Sigmoid colon (tissue), 7 donors: ENCODE measurements around the gene SMIM36. TPM values are rescaled to one million over a fixed set of nuclear protein-coding genes. Genes with fewer than 3 reads are reported as not detected.
A peak's percentile ranks its signal among the peaks of the same experiment; 100 is the strongest.

Experiments used
- DNase-seq: peaks from one replicate; pipeline ENCODE4 v3.0.0-alpha.2; 2019
- H3K27ac ChIP-seq, 4 donors: fragments of 200-600 bp; sonication (generic); one replicate each; pipeline ENCODE4 v1.5.1; 2016 to 2019; ENCODE audit warnings: mild to moderate bottlenecking in 1 of 4
- H3K27me3 ChIP-seq, 3 donors: fragments of 200-600 bp; sonication (generic); one replicate each; pipeline ENCODE4 v1.5.1; 2019; ENCODE audit warnings: mild to moderate bottlenecking in 1 of 3
- H3K36me3 ChIP-seq, 4 donors: fragments of 200-600 bp; sonication (generic); one replicate each; pipeline ENCODE4 v1.5.1; 2016 to 2019
- H3K4me1 ChIP-seq, 4 donors: fragments of 200-600 bp; sonication (generic); one replicate each; pipeline ENCODE4 v1.5.1; 2017 to 2019
- H3K4me3 ChIP-seq, 4 donors: fragments of 200-600 bp; sonication (generic); one replicate each; pipeline ENCODE4 v1.5.1; 2017 to 2019; ENCODE audit warnings: mild to moderate bottlenecking in 2 of 4, moderate library complexity in 1 of 4
- H3K9me3 ChIP-seq, 4 donors: fragments of 200-600 bp in 3 of 4; sonication (generic) in 3 of 4; one replicate each; pipeline versions ENCODE4 v1.5.1 to v1.6.1; 2013 to 2019
- EP300 ChIP-seq, 4 donors: sonication (generic); formaldehyde crosslinking; IDR thresholded peaks; one replicate each; pipeline ENCODE4 v1.6.1; 2017; ENCODE audit warnings: antibody characterized with exemption in 4 of 4
- POLR2A ChIP-seq, 2 donors: fragments of 450-650 bp; IDR thresholded peaks; one replicate each; pipeline ENCODE4 v1.6.1; 2016; ENCODE audit warnings: antibody characterized with exemption in 2 of 2, mild to moderate bottlenecking in 2 of 2, moderate library complexity in 2 of 2
- POLR2AphosphoS5 ChIP-seq, 4 donors: sonication (generic); formaldehyde crosslinking; IDR thresholded peaks; one replicate each; pipeline ENCODE4 v1.6.1; 2017; ENCODE audit warnings: antibody characterized with exemption in 4 of 4
- WGBS, 2 donors: extraction: QIAGEN DNeasy Blood & Tissue Kit; methylation state at CpG; one replicate each; pipeline ENCODE4 v1.1.7; 2013; 5-methylcytosine and 5-hydroxymethylcytosine counted together
- intact Hi-C: fragments of 100-400 bp; cut with DNase I; formaldehyde crosslinking; loops from one replicate; pipeline ENCODE4 v1.15.1; 2023
- polyA plus RNA-seq, 3 donors: library from polyadenylated mRNA; stranded (reverse); fragments of 200-250 nt; gene quantifications; one replicate each; pipeline ENCODE4 v1.2.3, GENCODE V29; 2013
- total RNA-seq, 4 donors: library from RNA; depleted of rRNA; stranded (reverse); fragments of >200 nt; gene quantifications; one replicate each; pipeline ENCODE4 v1.1.0, GENCODE V29; 2016
- TF ChIP-seq, protein P1 (sequence below), 4 experiments: fragments of 450-650 bp in 3 of 4; fragments of 200-600 bp in 1 of 4; IDR thresholded peaks; one replicate each; pipeline ENCODE4 v1.5.1; 2016 to 2019; ENCODE audit warnings: antibody characterized with exemption in 4 of 4, mild to moderate bottlenecking in 3 of 4, moderate library complexity in 2 of 4
- donor health status: healthy with polysubstance abuse.
- donor health status: Bipolar disorder and iron deficiency.
- donor health status: healthy.

SMIM36 gene
- total and polyA plus RNA-seq, 7 donors, result not detected

DNA sequence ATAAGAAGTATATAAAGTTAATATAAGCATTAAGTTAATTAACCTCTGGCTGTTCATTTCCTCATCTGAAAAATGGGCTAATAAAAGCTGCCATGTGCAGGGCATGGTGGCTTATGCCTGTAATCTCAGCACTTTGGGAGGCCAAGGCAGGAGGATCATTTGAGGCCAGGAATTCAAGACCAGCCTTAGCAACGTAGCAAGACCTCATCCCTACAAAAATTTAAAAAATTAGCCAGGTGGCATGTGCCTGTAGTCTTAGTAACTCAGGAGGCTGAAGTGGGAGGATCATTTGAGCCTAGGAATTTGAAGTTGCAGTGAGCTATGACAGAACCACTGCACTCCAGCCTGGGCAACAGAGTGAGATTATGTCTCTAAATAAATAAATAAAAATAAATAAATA, 49.0 kb downstream of the SMIM36 start:
- H3K4me1 ChIP-seq, result no peaks in the 10 kb centered on the region
- no peak for DNase-seq
- H3K4me3 ChIP-seq, result no peak overlapping the region
- H3K9me3 ChIP-seq, result no peaks in the 10 kb centered on the region
- TF ChIP-seq POLR2A (IDR thresholded peaks at IDR 0.05) (no peak), POLR2AphosphoS5 (IDR thresholded peaks at IDR 0.05) (no peak), EP300 (IDR thresholded peaks at IDR 0.05) (no peak)
- TF ChIP-seq, protein P1, sequence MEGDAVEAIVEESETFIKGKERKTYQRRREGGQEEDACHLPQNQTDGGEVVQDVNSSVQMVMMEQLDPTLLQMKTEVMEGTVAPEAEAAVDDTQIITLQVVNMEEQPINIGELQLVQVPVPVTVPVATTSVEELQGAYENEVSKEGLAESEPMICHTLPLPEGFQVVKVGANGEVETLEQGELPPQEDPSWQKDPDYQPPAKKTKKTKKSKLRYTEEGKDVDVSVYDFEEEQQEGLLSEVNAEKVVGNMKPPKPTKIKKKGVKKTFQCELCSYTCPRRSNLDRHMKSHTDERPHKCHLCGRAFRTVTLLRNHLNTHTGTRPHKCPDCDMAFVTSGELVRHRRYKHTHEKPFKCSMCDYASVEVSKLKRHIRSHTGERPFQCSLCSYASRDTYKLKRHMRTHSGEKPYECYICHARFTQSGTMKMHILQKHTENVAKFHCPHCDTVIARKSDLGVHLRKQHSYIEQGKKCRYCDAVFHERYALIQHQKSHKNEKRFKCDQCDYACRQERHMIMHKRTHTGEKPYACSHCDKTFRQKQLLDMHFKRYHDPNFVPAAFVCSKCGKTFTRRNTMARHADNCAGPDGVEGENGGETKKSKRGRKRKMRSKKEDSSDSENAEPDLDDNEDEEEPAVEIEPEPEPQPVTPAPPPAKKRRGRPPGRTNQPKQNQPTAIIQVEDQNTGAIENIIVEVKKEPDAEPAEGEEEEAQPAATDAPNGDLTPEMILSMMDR (IDR thresholded peaks at IDR 0.05), result no peak
- H3K36me3 ChIP-seq, result no peaks in the 10 kb centered on the region
- H3K27me3 ChIP-seq, result no peaks in the 10 kb centered on the region
- WGBS, 2 donors, result 83 to 90% methylated on average over 1 of the region's 1 CpG
- no peak overlapping the region for H3K27ac ChIP-seq
- intact Hi-C loops, result no loop called here

GRCh38 chr17:55458978-55459377, 52.3 kb downstream of the SMIM36 start:
- no peak overlapping the region for H3K27ac ChIP-seq
- intact Hi-C loops, result no loop called here
- H3K9me3 ChIP-seq, result no peaks in the 10 kb centered on the region
- H3K36me3 ChIP-seq, result no peaks in the 10 kb centered on the region
- H3K4me1 ChIP-seq, result peaks cover 0 to 17% (median 17%) of the 10 kb centered on the region in 4 donors
- no peak for DNase-seq
- 85 to 87% methylated on average over 7 of the region's 7 CpGs for WGBS, 2 donors
- no peaks in the 10 kb centered on the region for H3K27me3 ChIP-seq
- TF ChIP-seq, protein P1 (IDR thresholded peaks at IDR 0.05), result no peak
- TF ChIP-seq POLR2AphosphoS5 (IDR thresholded peaks at IDR 0.05) (no peak), EP300 (IDR thresholded peaks at IDR 0.05) (no peak), POLR2A (IDR thresholded peaks at IDR 0.05) (no peak)
- H3K4me3 ChIP-seq, result no peak overlapping the region

DNA sequence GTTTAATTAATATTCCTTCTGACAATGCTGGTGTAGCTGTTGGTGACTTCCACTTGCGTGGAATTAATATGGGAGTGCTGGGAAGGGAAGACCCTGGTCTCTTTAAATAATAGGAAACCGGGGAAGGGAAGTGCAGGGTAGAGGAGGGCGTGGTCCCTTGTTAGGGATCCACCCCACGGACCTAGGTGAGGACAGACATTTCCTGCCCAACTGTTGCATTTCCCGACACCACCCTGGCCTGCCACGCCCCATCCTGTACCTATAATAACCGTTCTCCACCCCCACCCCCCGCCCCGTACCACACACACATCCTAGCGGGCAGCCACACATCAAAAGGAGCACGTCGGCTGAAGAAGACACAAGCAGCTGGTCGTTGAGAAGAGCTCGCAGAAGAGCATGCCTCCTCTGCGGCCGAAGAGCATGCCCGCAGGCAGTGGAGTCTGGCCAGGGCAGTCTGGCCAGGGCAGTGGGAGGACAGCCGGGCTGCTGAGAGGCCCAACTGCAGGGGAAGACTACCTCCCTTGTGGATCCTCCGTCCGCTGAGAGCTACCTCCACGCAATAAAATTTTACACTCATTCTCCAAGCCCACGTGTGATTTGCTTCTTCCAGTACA, 52.9 kb downstream of the SMIM36 start:
- Histone ChIP-seq H3K4me3 (no peak overlapping the region), H3K27me3 (no peaks in the 10 kb centered on the region), H3K36me3 (no peaks in the 10 kb centered on the region), H3K9me3 (no peaks in the 10 kb centered on the region), H3K27ac (no peak overlapping the region), H3K4me1 (peaks cover 0 to 23% (median 22%) of the 10 kb centered on the region in 4 donors)
- 80% methylated on average over 22 of the region's 22 CpGs for WGBS, 2 donors
- intact Hi-C loops, result no loop called here
- no peak for DNase-seq
- TF ChIP-seq POLR2AphosphoS5 (IDR thresholded peaks at IDR 0.05) (no peak), POLR2A (IDR thresholded peaks at IDR 0.05) (no peak), EP300 (IDR thresholded peaks at IDR 0.05) (no peak)
- TF ChIP-seq, protein P1 (IDR thresholded peaks at IDR 0.05), result no peak

GRCh38 chr17:55456307-55457240, 54.7 kb downstream of the SMIM36 start:
- peaks cover 0 to 41% (median 40%) of the 10 kb centered on the region in 4 donors for H3K4me1 ChIP-seq
- no peak overlapping the region for H3K4me3 ChIP-seq
- intact Hi-C loops, result no loop called here
- no peaks in the 10 kb centered on the region for H3K27me3 ChIP-seq
- H3K27ac ChIP-seq, result no peak overlapping the region
- TF ChIP-seq POLR2A (IDR thresholded peaks at IDR 0.05) (no peak), EP300 (IDR thresholded peaks at IDR 0.05) (no peak), POLR2AphosphoS5 (IDR thresholded peaks at IDR 0.05) (no peak)
- no peak for DNase-seq
- H3K9me3 ChIP-seq, result no peaks in the 10 kb centered on the region
- no peaks in the 10 kb centered on the region for H3K36me3 ChIP-seq
- 91 to 96% methylated on average over 6 of the region's 6 CpGs for WGBS, 2 donors

- peak; percentile 40 to 59 (median 55) for TF ChIP-seq POLR2AphosphoS5 (IDR thresholded peaks at IDR 0.05)
- TF ChIP-seq POLR2A (IDR thresholded peaks at IDR 0.05), result no peak
- TF ChIP-seq EP300 (IDR thresholded peaks at IDR 0.05), result peak in 1 of 4 donors; percentile 52
- TF ChIP-seq, protein P1 (IDR thresholded peaks at IDR 0.05), result no peak
- no peak for DNase-seq
- 42 to 67% methylated on average over 4 of the region's 4 CpGs for WGBS, 2 donors
- H3K27ac ChIP-seq, result peak overlapping the region in 3 of 4 donors; percentile 67 to 83 (median 82)
- no peak overlapping the region for H3K4me3 ChIP-seq
- H3K36me3 ChIP-seq, result no peaks in the 10 kb centered on the region
- no peaks in the 10 kb centered on the region for H3K27me3 ChIP-seq
- intact Hi-C loops, result loop anchor here (5.0 kb wide), 2 partner anchors 42 to 103 kb away; no protein-coding TSS in a partner anchor
- no peaks in the 10 kb centered on the region for H3K9me3 ChIP-seq
- H3K4me1 ChIP-seq, result peaks cover 0 to 57% (median 56%) of the 10 kb centered on the region in 4 donors
Observed at GRCh38 chr17:55454906-55455474, 56.3 kb downstream of the SMIM36 start.
